Activated naive CD4-positive, alpha-beta T cell treated with anti-CD3 and anti-CD28 coated beads for 36 hours (primary cell): ENCODE results near the gene MAB21L1. TPM values are rescaled to one million over a fixed set of nuclear protein-coding genes. Genes with fewer than 3 reads are reported as not detected.

Experiments used
- CTCF ChIA-PET: fragments of 350-600 bp; sonication (Branson Sonifier 250); formaldehyde crosslinking; loops from one replicate; lab custom pipeline; 2021; ENCODE audit warnings: antibody characterized with exemption; lab: Charles Lee
- DNase-seq: peaks from one replicate; pipeline ENCODE4 v3.0.0-alpha.2; 2020
- H3K27ac Mint-ChIP-seq: one replicate; pipeline ENCODE4 v1.8.0; 2021; ENCODE audit warnings: mild to moderate bottlenecking, mixed read lengths
- H3K27me3 Mint-ChIP-seq: one replicate; pipeline ENCODE4 v1.8.0; 2021; ENCODE audit warnings: low read depth, mixed read lengths
- H3K36me3 Mint-ChIP-seq: one replicate; pipeline ENCODE4 v1.8.0; 2021; ENCODE audit warnings: low read depth, mixed read lengths
- H3K4me1 Mint-ChIP-seq: one replicate; pipeline ENCODE4 v1.8.0; 2021; ENCODE audit warnings: low read depth, mixed read lengths
- H3K4me3 Mint-ChIP-seq: one replicate; pipeline ENCODE4 v1.8.0; 2021; ENCODE audit warnings: mild to moderate bottlenecking, moderate library complexity, mixed read lengths
- H3K9me3 Mint-ChIP-seq: one replicate; pipeline ENCODE4 v1.8.0; 2021; ENCODE audit warnings: mixed read lengths
- intact Hi-C: fragments of 100-400 bp; cut with micrococcal nuclease; formaldehyde crosslinking; loops from one replicate; pipeline ENCODE4 v1.15.1; 2023
- total RNA-seq, 2 experiments: library from RNA; stranded (reverse); gene quantifications; one replicate each; pipeline ENCODE4 v1.2.3, GENCODE V29; 2021

The MAB21L1 gene
- not detected for total RNA-seq

DNA sequence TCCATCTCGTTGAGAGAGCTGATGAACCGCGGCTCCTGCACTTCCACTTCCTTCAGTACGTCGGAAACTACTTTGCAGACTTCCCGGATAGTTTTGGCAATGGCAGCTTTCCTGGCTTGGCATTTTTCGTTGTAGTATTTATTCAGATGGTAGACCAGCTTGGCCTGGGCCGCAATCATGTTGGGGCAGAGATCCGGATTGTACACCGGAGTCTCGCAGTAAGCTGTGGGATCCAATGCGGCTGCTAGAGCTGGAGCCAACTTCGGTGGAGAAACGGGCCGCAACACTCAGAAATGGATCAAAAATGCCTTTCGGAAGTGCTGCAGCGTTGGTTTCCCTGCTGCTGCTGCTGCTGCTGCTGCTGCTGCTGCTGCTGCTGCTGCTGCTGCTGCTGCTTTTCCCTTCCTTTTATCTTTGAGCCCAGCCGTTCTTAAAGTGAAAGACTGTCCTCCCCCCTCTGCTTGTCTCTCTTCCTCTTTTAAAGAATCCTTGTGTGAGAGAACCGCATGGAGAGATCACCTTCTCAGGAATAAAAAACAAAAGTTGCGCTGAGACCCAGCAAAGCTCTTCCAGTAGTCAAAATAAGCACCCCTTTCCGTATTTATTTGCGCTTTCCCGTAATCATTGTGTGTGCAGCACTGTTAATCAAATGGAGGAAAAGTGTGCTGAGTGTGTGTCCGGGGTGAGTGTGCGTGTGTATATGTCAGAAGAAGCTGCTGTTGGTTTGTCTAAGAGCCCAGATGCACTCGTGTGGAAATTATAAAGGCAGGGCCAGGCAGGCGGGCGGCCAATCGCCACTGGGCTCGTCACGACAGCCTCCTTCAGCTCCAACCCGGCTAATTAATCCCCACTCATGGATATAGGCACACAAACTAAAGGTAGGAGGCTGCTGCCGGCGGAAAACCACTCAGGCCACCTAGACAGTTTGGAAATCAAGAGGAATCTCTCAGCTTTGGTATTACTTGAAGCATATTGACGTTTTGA, at the start of gene MAB21L1:
TSS of gene MAB21L1 (minus strand) at position 730 of the 984 bp plus-strand sequence. CDS start at position 179, 551 bp downstream.
- Mint-ChIP-seq H3K9me3 (peaks cover 2% of the 10 kb centered on the region), H3K36me3 (peaks cover 5% of the 10 kb centered on the region), H3K4me1 (peaks cover 28% of the 10 kb centered on the region), H3K27ac (no peak within 1 kb of the TSS), H3K27me3 (peaks cover 62% of the 10 kb centered on the region), H3K4me3 (peak within 1 kb of the TSS; percentile 75)
- intact Hi-C loops: no loop called here
- CTCF ChIA-PET: no interaction called here
- peak; percentile 21 for DNase-seq

DNA sequence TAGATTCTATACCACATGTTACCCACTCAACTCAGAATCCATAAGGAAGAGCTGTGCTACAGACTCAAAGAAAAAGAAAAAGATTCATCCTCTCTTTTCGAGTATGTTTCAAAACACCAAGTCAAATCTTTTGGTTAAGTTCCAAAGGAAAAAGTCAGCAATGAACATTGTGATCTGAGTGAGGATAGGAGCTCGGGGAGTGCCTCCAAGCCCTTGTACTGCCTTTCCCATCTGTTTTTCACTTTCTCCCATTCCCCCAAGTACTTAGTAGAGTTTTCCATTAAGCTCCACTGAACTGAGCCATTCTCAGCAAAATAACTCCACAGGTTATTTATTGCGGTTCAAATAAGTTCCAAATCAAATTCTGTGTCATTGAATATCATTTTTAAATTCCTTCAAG, 47.7 kb upstream of the MAB21L1 start:
- DNase-seq: no peak
- H3K27ac Mint-ChIP-seq: no peak overlapping the region
- H3K4me1 Mint-ChIP-seq: no peaks in the 10 kb centered on the region
- CTCF ChIA-PET: no interaction called here
- intact Hi-C loops: no loop called here
- no peaks in the 10 kb centered on the region for H3K36me3 Mint-ChIP-seq
- H3K9me3 Mint-ChIP-seq: no peaks in the 10 kb centered on the region
- H3K27me3 Mint-ChIP-seq: no peaks in the 10 kb centered on the region
- no peak overlapping the region for H3K4me3 Mint-ChIP-seq

DNA sequence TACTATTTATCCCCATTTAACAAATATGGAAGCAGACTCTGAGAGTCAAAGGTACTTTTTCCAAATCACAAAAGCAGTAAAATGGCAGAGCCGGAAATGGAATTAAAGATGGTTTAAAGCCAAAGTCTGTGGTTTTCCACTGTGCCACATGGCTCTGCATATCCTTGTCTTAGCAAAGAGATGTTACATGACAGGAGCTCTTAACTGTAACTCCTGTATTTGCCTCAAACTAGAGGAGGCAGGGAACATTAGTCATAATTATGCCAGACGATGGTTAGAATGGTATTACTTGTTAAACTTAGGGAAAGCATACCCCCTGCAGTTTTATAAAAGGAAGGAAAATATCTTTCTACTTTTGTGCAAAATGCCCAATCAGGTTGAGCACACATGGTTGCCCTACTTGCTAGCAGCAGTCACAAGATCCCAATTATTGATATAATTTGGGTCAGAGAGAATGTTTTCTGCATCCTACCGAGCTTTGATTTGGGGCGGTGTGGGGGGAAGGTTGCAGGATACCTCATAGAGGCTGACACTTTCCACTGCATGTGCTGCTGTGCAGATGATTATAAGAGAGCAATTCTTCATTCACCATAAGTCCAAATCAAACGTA, 42.0 kb upstream of the MAB21L1 start:
- CTCF ChIA-PET: no interaction called here
- H3K36me3 Mint-ChIP-seq: no peaks in the 10 kb centered on the region
- H3K9me3 Mint-ChIP-seq: no peaks in the 10 kb centered on the region
- no peak overlapping the region for H3K4me3 Mint-ChIP-seq
- no peak for DNase-seq
- intact Hi-C loops: no loop called here
- H3K27ac Mint-ChIP-seq: no peak overlapping the region
- no peaks in the 10 kb centered on the region for H3K4me1 Mint-ChIP-seq
- no peaks in the 10 kb centered on the region for H3K27me3 Mint-ChIP-seq

DNA sequence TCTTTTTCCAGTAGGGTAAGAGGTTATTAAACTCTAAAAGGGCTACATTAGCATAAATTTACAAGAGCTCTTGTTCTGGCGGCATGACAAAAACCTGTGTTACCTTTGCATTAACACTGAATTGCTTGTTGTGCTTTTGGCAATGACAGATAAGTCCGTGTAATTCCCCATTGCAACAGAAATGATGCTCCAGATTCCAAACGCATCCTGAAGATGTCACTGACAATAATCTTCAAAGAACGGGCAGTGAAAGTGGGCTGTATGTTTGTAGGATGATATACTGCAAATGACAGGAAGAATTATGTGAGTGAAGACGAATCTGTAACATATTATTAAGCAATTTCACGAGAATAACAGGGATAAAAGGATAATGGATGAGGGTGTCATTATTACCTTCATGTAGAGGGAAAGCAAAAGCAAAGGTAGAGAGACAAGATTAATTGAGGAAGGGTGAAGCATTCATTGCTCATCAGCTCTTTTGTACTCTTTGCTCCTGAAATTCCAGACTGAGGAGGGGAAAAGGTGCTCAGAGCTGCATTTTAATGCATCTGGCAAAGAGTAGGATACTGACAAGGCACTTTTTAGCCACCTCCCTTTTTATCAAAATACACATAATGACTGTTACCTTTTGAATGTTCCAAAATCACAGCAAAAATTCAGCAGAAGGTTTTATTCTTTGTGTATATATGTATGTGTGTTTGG, 38.5 kb upstream of the MAB21L1 start:
- Mint-ChIP-seq H3K4me3 (no peak overlapping the region), H3K36me3 (no peaks in the 10 kb centered on the region), H3K27ac (no peak overlapping the region), H3K4me1 (no peaks in the 10 kb centered on the region), H3K27me3 (no peaks in the 10 kb centered on the region), H3K9me3 (no peaks in the 10 kb centered on the region)
- intact Hi-C loops: no loop called here
- CTCF ChIA-PET: no interaction called here
- DNase-seq: no peak

DNA sequence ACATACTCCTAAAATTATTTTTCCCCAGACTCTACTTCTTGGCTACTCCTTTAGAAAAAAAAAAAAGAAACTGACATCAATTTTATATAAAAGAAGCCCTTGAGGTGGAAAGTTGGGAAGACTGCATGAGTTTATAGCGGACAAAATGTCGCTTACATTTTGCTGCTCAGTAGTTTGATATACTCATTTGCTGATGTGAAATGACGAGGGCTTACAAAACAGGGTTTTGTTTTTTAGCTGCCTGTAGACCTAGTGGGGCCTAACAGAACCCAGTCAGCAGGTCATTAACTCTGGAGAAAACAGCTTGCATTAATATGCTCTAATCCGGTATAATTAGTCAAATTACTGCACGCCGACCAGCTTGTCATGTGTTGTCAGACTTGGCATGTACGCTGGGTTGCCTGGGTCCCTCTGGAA, 37.6 kb upstream of the MAB21L1 start:
- H3K9me3 Mint-ChIP-seq: no peaks in the 10 kb centered on the region
- H3K27ac Mint-ChIP-seq: no peak overlapping the region
- no peaks in the 10 kb centered on the region for H3K27me3 Mint-ChIP-seq
- intact Hi-C loops: no loop called here
- DNase-seq: no peak
- CTCF ChIA-PET: no interaction called here
- H3K36me3 Mint-ChIP-seq: no peaks in the 10 kb centered on the region
- no peaks in the 10 kb centered on the region for H3K4me1 Mint-ChIP-seq
- no peak overlapping the region for H3K4me3 Mint-ChIP-seq

DNA sequence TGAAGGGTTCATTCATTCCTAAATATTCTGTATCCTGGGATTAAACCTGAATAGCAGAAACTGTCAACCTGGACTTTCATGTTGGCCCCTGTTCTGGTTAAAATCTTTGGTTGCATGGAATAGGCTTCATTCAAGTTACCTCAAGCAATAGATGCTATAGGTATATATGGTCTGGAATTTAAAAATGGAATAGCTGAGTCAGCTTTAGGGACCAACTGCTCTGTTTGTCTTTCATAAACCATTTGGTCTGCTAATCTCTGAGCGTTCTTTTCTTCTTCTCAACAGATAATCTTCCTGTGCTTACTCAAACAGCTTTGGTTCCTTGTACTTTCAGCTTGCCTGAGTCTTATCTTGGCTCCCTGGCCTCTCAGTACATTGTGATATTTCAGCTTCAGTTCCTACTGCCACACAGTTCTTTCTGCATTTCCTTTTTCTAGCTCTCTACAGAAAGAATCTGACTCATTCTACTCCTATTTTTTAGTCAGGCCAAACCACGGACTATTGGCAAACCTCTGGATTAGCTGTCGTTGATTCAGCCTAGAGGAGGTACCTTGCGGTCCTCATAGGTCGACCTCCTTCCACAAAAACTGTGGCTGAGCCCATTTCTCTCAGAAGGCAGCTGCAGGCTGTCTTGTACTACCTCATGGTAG, 35.9 kb upstream of the MAB21L1 start:
- no peak for DNase-seq
- Mint-ChIP-seq H3K9me3 (no peaks in the 10 kb centered on the region), H3K36me3 (no peaks in the 10 kb centered on the region), H3K27me3 (no peaks in the 10 kb centered on the region), H3K4me3 (no peak overlapping the region), H3K27ac (no peak overlapping the region), H3K4me1 (no peaks in the 10 kb centered on the region)
- CTCF ChIA-PET: no interaction called here
- intact Hi-C loops: no loop called here

DNA sequence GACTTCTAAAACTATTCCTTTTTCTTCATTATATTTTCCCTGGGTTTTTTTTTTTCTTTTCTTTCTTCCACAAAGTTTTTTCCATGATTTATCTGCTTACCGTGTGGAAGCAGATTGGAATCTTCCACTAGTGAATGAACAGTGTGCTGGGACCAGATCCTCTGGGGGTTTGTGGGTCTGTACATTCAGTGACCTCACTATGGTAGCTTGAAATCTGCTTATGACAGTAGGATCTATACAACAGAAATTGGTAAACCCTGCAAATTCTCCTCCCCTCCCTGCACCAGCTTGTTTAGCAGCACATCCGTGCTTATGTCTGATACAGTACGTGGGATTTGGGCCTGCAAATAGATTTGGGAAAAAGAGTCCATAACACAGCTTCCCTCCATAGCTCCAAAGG, 26.0 kb upstream of the MAB21L1 start:
- no peak overlapping the region for H3K27ac Mint-ChIP-seq
- no peaks in the 10 kb centered on the region for H3K4me1 Mint-ChIP-seq
- H3K9me3 Mint-ChIP-seq: no peaks in the 10 kb centered on the region
- no peaks in the 10 kb centered on the region for H3K27me3 Mint-ChIP-seq
- no peaks in the 10 kb centered on the region for H3K36me3 Mint-ChIP-seq
- no peak for DNase-seq
- no peak overlapping the region for H3K4me3 Mint-ChIP-seq
- CTCF ChIA-PET: no interaction called here
- intact Hi-C loops: no loop called here

DNA sequence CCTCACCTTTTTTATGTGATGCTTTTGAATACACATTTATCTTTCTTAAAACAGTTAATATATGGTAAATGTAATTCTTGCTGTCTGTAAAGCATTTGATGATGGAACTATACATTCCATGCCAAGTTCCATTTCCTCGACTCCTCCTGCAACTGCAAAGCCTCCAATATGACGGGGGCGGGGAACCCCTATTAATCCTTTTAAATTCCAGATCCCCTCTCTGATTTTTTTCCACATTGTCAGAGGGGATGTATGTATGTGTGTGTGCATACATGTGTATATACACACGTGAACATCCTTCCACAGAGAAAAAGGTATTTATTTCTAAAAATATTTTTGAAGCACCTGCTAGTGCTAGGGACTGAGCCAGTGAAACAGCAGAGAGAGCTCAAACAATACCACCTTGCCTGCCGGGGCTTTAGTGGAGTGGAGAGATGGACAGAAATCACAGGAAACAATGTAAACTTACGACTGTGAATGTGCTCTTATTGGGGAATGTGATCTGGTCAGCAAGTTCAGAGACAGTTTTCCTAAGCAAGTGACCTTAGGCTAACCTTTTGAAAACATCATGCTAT, 25.3 kb upstream of the MAB21L1 start:
- no peak overlapping the region for H3K4me3 Mint-ChIP-seq

DNA sequence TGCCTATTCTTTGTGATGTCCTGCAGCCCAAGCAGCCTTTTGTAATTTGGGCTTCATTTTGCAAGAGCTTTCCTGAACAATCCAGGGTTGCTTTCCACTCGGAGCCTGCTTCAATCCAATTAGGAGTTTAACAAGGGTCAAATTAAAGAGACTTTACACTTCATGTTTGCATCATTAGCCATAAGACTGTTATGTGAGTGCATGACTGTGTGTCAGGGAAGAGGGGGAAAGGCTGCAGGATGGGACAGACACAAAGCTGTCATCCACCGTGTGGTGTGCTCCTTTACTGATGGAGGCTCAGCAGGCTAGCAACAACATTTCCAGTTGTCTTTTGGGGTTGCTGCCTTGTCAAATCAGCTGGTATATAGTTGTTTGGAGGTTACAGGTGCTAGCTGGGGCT, 23.7 kb upstream of the MAB21L1 start:
- Mint-ChIP-seq H3K9me3 (peaks cover 3% of the 10 kb centered on the region), H3K27ac (no peak overlapping the region), H3K36me3 (no peaks in the 10 kb centered on the region), H3K4me1 (no peaks in the 10 kb centered on the region), H3K27me3 (no peaks in the 10 kb centered on the region), H3K4me3 (no peak overlapping the region)
- no peak for DNase-seq
- intact Hi-C loops: no loop called here
- CTCF ChIA-PET: no interaction called here

More for the DNA sequence above, 25.3 kb upstream of the MAB21L1 start:
- Mint-ChIP-seq H3K27me3 (no peaks in the 10 kb centered on the region), H3K27ac (no peak overlapping the region), H3K36me3 (no peaks in the 10 kb centered on the region), H3K4me1 (no peaks in the 10 kb centered on the region), H3K9me3 (no peaks in the 10 kb centered on the region)
- intact Hi-C loops: no loop called here
- CTCF ChIA-PET: no interaction called here
- DNase-seq: no peak

DNA sequence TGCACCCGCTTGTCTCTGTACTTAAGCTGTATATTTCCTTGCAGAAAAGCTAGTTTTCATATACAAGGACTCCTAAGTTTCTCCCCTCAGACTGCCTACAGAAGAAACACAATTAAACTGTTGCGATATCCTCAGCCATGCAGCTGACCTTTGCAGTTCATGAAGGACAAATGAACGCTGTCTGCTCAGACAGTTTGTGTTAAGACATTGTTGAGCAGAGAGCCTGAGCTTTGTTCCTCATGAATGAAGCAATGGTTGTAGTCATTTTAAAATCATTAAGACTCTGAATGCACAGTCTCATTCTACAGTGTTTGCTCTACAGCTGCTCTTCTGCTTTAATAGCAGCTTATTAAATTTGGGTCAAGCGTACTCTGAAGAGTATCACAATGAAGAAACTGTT, 23.2 kb upstream of the MAB21L1 start:
- Mint-ChIP-seq H3K9me3 (peaks cover 3% of the 10 kb centered on the region), H3K4me1 (no peaks in the 10 kb centered on the region), H3K27me3 (no peaks in the 10 kb centered on the region), H3K27ac (no peak overlapping the region), H3K36me3 (no peaks in the 10 kb centered on the region), H3K4me3 (no peak overlapping the region)
- DNase-seq: no peak
- intact Hi-C loops: no loop called here
- CTCF ChIA-PET: no interaction called here

DNA sequence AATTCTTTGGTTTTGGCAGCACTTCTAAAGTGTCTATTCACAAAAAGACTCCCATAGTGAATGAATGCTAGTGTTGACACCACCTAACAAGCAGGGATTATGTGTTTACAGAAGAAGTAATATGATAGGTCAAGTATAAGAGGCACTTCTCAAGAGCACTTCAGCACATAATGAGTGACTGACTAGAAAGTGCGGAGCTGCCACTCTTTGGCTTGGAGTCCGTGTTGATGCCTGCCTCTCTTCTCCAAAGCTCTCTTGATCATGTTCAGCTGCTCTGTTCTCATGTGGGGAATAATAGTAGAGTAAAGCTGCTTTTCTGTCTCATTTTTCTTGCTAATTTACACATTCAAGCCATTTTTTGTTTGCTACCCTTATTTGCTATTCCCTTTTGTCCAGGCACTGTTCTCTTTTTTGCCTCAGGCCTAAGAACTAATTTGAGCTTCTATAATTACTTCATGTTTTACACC, 22.7 kb upstream of the MAB21L1 start:
- no peaks in the 10 kb centered on the region for H3K36me3 Mint-ChIP-seq
- peaks cover 3% of the 10 kb centered on the region for H3K9me3 Mint-ChIP-seq
- H3K27me3 Mint-ChIP-seq: no peaks in the 10 kb centered on the region
- CTCF ChIA-PET: interaction anchor here (0.6 kb wide), 1 partner anchor 1638 kb away, joined by 3 read pairs; no protein-coding TSS in a partner anchor
- no peak overlapping the region for H3K27ac Mint-ChIP-seq
- no peaks in the 10 kb centered on the region for H3K4me1 Mint-ChIP-seq
- H3K4me3 Mint-ChIP-seq: no peak overlapping the region
- DNase-seq: no peak
- intact Hi-C loops: no loop called here

DNA sequence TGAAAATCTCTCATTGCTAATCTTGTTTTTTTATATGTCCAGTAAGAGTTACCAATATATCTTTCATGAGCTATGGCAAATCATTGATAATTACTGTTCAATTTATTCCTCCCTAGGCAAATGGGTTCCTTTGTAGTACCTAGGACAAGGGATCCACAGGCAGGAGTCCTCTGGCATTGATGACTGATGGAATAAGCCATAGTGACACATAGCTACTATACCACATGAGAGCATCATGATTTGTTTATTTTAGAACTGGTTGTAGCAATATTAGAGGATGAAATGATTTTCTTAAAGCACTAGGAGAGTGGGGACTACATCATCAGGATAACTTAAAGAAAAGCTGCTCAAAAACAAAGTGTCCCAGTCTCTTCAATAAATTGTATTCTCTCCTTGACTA, 21.7 kb upstream of the MAB21L1 start:
- H3K4me3 Mint-ChIP-seq: no peak overlapping the region
- no peaks in the 10 kb centered on the region for H3K27me3 Mint-ChIP-seq
- CTCF ChIA-PET: no interaction called here
- H3K9me3 Mint-ChIP-seq: peaks cover 3% of the 10 kb centered on the region
- no peaks in the 10 kb centered on the region for H3K36me3 Mint-ChIP-seq
- intact Hi-C loops: no loop called here
- H3K4me1 Mint-ChIP-seq: no peaks in the 10 kb centered on the region
- no peak overlapping the region for H3K27ac Mint-ChIP-seq
- DNase-seq: no peak
